NCI-H526 treated with DMSO at 0.1 percent for 48 hours (cell line): ENCODE data around the gene BACH1.
"Not testable (repeated sequence)": the region's sequence is repeated elsewhere in the genome, so short reads cannot be mapped to it uniquely, and the experiment has no call there.

Source experiments
- DNase-seq: peaks from one replicate; lab custom pipeline; 2025; lab: John Stamatoyannopoulos, UW

Gene BACH1

DNA sequence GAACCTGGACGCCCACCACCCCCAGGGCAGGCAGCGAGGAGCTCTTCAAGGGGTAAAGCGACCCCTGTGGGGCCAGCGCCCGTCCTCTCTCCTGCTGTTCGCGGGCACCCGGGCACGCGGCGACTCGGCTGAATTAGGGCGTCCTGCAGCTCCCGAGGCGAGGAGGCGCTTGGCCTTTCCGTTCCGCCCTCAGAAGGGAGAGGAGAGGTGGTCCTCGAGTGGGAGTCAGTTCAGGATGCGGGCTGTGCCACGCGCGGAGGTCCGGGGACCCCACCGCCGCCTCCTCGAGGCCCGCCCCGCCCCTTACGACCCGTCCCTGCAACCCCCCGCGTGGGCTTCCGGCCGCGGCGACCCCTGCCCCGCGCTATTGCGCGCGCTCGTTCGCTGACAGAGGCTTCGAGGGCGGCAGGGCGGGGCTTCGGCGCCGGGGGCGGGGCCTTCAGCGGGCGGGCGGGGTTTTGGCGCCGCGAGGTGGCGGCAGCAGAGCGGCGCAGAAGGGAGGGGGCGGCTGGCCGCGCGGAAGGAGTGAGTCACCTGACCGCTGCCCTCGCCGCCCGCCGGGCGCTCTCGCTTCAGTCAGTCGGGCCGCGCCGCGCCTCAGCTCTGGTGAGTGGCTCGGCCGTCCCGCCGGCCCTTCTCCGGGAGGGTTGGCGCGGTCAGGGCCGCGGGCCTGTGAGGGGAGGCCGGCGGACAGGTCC, at the start of gene BACH1:
TSS of gene BACH1 (plus strand) at position 575 of the 698 bp plus-strand sequence. CDS start 22,359 bp downstream, outside the sequence.
- DNase-seq = peak; percentile 76

DNA sequence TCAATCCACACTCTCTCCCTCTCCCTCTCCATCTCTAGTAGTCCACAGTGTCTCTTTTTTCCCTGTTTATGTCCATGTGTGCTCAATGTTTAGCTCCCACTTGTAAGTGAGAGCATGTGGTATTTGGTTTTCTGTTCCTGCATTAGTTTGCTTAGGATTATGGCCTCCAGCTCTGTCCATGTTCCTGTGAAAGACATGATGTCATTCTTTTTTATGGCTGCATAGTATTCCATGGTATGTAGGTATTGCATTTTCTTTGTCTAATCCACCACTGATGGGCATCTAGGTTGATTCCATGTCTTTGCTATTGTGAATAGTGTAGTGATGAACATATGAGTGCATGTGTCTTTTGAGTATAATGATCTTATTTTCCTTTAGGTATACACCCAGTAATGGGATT, 49.4 kb upstream of the BACH1 start:
- not testable (repeated sequence) for DNase-seq

DNA sequence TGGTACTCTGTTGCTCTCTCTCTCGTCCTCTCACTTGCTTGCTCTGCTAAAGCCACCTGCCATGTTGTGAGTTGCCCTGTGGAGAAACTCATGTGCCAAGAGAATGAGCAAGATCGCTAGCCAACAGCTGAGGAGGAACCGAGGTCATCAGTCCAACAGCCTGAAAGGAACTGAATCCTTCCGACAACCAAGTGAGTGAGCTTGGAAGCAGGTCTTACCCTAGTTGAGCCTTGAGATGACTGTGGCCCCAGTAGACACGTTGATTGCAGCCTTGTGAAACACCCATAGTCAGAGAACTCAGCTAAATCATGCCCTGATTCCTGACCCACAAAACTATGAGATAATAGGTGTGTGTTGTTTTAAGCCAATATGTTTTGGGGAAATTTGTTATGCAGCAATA, 48.1 kb upstream of the BACH1 start:
- DNase-seq = no peak

DNA sequence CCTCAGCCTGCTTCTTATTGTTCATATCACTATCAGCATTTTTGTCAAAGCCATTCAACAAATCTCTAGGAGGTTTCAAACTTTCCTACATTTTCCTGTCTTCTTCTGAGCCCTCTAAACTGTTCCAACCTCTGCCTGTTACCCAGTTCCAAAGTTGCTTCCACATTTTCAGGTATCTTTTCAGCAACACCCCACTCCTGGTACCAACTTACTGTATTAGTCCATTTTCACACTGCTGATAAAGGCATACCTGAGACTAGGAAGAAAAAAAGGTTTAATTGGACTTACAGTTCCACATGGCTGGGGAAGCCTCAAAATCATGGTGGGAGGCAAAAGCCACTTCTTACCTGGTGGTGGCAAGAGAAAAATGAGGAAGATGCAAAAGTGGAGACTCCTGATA, 44.9 kb upstream of the BACH1 start:
- DNase-seq = not testable (repeated sequence)

- no peak for DNase-seq
These were observed 44.2 kb upstream of the BACH1 start for GRCh38 chr21:29254550-29254949.

DNA sequence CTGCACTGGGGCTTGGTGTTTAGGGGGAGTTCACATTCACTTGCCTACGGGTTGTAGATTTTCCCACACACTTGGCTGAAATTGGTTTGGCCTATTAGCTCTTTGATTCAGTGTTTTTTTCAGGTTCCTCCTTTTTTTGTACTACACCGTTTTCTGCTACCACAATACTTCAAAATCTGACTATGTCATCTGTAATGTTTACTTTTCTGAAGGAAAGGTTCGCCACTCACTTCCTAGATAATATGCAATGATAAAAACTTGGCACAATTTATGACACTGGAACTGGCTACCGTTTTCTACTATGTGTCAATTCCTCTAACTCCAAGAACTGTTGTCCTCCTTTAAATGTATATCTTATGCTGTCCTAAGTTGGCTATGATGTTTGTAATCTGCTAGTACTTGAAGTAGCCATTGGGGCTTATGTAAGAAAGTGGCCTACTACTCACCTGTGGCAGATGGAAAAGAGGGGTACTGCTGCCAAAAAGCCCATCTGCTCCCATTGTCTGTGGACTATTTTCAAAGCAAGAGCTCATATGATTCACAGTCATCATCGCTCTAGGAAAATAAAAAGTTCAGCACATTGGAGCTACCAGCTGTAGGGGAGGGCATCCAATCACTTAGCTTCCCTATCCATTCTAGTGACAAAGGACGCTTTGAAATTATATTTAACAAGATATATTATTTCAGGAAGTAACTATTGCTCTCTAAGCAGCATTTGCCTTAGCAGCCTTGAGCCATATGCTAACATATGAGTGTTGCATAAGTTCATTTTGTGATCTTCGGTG, 42.4 kb upstream of the BACH1 start:
- DNase-seq = no peak

DNA sequence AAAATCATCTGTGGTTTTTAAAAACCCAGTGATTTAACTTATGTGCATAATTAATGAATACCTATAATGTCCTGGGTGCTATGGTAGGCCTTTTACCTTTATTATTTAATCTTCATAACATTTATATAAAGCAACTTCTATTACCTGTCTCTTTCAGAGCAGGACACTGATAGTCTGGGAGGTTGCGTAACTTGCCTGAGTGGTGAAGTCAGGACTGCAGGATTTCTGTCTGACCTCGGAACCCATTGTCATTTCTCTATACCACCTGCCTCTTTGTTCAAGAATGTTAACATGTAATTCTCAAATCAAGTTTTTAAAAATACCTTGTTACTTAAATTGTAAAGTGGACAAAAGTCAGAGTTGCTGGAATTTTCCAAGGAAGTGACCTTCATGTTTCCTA, 41.0 kb upstream of the BACH1 start:
- no peak for DNase-seq

DNA sequence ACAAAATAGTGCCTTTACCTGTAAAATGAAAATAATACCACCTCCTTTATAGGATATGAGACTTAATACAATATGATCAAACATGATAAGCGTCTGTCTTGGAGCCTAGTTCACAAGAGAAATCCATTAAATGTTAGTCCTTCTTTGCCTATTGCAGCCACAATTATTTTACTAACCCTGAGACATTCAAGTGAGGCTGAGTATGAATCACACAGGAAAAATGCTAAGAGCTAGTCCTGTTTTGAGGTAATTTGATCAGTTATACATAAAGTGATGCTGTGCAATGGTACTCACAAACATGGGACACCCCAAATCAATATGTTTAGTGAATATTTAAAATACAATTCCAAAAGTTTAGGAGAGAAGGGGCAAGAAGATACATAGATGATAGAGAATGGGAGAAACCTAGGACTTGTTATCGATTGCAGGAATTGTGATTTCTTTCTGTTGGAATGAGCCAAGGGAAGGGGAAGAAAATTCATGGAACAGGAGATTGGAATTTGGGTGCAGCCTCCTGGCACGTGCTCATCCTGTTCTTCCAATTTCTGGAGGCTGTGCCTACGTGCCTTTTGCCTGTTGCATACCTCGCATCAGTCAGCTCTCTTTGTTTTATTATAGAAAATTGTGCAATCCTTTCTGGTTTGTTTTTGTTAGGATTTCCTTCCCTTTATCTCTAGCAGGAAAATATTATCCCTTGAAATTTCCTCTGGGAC, 39.9 kb upstream of the BACH1 start:
- DNase-seq = no peak

DNA sequence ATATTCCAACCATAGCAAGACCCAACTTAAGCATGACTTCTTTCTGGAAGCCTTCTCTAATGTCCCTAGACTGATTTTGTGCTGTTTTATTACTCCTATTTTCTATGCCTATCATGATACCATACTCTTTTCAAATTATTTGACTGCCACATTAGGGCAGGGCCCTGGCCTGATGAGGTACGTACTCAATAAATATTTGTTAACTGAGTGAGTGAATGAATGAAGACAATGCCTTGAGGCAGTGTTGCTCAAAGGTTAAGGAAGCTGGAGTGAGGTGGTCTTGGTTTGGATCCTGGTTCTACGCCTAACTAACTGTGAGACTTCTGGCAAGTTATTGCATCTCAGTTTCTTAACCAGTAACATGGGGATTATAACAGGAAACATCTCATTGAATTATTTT, 38.3 kb upstream of the BACH1 start:
- no peak for DNase-seq

GRCh38 chr21:29261555-29262540, 36.9 kb upstream of the BACH1 start:
- DNase-seq = no peak

DNA sequence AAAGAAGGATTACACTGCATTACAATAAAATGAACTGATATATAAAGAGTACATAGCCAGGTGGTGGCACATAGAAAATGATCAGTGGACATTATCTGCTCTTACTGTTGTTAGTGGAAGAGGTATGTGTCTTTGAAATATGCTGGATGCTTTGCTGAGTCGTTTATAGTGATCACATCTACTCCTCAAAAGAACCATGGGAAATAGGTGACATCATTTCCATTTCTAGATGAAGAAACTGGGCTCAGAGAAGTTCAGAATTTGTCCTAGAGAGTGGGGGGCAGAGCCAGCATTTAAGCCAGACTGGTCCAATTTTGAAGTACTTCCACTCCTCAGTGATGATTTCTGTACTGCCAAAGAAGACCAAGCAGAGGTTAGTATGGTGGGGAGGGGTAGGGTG, 34.0 kb upstream of the BACH1 start:
- DNase-seq = no peak

DNA sequence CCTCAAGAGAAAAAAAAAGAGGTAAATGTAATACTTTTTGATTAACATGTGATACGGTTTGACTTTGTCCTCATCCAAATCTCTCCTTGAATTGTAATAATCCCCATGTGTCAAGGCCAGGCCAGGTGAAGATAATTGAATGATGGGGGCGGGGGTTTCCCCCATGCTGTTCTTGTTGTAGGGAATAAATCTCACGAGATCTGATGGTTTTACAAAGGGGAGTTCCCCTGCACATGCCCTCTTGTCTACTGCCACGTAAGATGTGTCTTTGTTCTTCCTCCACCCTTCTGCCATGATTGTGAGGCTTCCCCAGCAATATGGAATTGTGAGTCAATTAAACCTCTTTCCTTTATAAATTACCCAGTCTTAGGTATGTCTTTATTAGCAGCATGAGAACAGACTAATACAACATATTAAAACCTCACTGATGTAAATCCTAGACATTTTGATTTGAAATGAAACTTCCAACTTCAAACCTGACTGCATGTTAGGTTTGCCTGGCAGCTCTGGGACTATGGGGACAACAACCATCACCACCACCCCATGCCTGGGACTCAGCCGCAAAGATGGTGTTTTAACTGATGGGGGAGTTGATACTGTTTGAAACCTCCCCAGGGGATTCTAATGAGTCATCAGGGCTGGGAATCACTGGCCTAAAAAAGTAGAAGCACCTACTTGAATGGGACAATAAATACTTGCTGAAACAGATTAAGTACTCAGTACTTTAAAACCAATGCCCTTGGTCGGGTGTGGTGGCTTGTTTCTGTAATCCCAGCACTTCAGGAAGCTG, 32.8 kb upstream of the BACH1 start:
- DNase-seq = no peak

- DNase-seq = no peak
These were observed 31.1 kb upstream of the BACH1 start for GRCh38 chr21:29267666-29268065.

DNA sequence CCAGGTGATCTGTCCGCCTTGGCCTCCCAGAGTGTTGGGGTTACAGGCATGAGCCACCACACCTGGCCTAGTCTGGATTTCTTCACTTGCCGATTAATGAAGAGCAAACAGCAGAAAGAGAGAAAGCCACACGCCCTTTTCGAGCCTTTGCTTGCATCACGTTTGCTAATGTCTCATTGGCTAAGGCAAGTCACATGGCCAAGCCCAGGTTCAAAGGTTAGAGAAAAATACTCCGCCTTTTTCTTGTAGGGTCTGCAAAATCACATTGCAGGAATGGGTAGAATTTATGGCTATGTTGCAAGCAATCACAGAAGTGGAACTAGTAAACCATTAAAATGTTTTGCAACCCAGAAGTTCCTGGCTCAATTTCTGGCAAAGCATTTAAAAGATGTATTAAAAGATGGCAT, 26.8 kb upstream of the BACH1 start:
- DNase-seq = no peak

DNA sequence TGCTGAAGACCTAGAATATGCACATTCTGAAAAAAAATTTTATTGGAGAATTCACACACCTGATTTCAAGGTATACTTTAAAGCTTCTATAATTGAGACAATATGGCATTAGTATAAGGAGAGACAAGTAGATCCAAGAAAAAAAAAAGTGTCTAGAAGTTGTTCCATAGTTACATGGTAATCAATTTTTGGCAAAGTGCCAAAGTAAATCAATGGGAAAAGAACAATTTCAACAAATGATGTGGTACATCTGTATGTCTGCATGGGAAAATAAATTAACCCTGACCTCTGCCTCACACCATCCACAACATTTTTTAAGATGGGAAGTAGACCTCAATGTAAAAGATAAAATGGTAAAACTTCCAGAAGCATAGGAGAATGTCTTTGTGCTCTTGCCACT, 21.3 kb upstream of the BACH1 start:
- DNase-seq = no peak

GRCh38 chr21:29279558-29279957, 19.2 kb upstream of the BACH1 start:
- DNase-seq = no peak

DNA sequence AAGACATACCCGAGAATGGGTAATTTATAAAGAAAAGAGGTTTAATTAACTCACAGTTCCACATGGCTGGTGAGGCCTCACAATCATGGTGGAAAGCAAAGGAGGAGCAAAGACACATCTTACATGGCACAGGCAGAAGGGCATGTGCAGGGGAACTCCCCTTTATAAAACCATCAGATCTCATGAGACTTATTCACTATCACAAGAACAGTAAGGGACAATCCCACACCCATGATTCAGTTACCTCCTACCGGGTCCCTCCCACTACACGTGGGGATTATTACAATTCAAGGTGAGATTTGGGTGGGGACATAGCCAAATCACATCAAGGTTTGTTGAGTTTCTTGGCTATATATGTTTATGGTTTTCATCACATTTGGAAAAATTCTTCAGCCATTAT, 16.9 kb upstream of the BACH1 start:
- DNase-seq = not testable (repeated sequence)

DNA sequence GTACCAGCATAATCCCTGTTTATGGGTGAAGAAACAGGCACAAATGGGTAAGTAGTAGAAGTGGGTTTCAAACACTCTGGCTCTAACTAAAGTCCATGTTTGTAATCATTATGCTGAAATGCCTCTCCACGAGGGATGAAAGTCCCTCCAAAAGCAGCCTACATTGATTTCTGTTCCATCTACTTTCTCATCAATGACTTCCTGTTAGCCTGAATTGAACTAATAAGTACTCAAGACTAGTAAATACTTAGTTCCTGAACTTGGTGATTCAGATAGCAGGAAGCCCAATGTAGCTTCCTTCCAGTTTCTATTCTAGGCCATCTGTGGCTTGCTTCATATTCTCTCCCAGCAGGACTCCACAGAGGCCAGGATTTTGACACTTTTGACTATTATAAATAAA, 11.3 kb upstream of the BACH1 start:
- DNase-seq = no peak

- DNase-seq = no peak
These were observed 10.5 kb upstream of the BACH1 start for GRCh38 chr21:29288239-29288638.

GRCh38 chr21:29289317-29289716, 9.4 kb upstream of the BACH1 start:
- no peak for DNase-seq

- DNase-seq = no peak
These were observed 8.5 kb upstream of the BACH1 start for GRCh38 chr21:29290240-29290639.
